GM12801 (cell line): Measurements from ENCODE around the gene PPM1M.

ENCODE experiments used
- CTCF ChIP-seq: IDR thresholded peaks from one replicate; pipeline ENCODE4 v1.5.1; 2011; ENCODE audit warnings: control low read depth; ENCODE audit not compliant: insufficient read length; ENCODE audit errors: extremely low read depth

The PPM1M gene

GRCh38 chr3:52295671-52296208, 50.2 kb downstream of the PPM1M start:
- no peak for TF ChIP-seq CTCF

- no peak for TF ChIP-seq CTCF
Observed at GRCh38 chr3:52297242-52298148, 51.9 kb downstream of the PPM1M start.

GRCh38 chr3:52298149-52299098, 52.9 kb downstream of the PPM1M start:
- TF ChIP-seq CTCF: no peak

GRCh38 chr3:52299247-52299878, 53.8 kb downstream of the PPM1M start:
- TF ChIP-seq CTCF: no peak
